ENCODE measurements around the gene C7orf33. TPM values are rescaled to one million over a fixed set of nuclear protein-coding genes. Genes with fewer than 3 reads are reported as not detected.

The C7orf33 gene
- total RNA-seq, 1 donor from 2014 or later, result not detected

DNA sequence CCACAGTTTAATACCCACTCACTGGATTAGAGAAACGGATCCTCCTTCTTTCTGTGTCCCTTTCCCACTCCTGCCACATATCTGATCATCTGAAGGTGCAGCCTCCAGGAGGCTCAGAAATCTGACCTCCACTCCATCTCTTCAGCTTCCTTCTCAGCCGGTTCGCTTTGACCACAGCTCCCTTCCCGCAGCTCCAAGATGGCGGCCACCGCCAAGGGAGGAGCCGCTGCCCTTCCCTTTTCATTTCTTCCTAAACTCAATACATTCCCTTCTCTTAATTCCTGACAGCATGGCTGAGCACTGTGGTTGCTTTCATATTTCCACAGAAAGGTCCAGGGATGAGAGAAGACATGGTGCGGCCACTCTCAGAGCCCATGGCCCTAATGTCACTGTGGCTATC lies 43.7 kb upstream of the C7orf33 start:
- Mint-ChIP-seq H3K9me3 (ENCODE audit: unreplicated experiment) (no peaks in the 10 kb centered on the region), H3K27ac (ENCODE audit: unreplicated experiment) (no peak overlapping the region), H3K4me3 (ENCODE audit: unreplicated experiment) (no peak overlapping the region), H3K27me3 (ENCODE audit: unreplicated experiment) (peaks cover 11% of the 10 kb centered on the region), H3K36me3 (ENCODE audit: unreplicated experiment) (no peaks in the 10 kb centered on the region), H3K4me1 (ENCODE audit: unreplicated experiment) (no peaks in the 10 kb centered on the region)
- no peak for DNase-seq (ENCODE audit: extremely low spot score, unreplicated experiment)
- TF ChIP-seq CTCF (IDR thresholded peaks at IDR 0.05), result no peak

- Mint-ChIP-seq H3K4me3 (ENCODE audit: unreplicated experiment) (no peak overlapping the region), H3K27ac (ENCODE audit: unreplicated experiment) (no peak overlapping the region), H3K4me1 (ENCODE audit: unreplicated experiment) (no peaks in the 10 kb centered on the region), H3K9me3 (ENCODE audit: unreplicated experiment) (no peaks in the 10 kb centered on the region), H3K36me3 (ENCODE audit: unreplicated experiment) (no peaks in the 10 kb centered on the region), H3K27me3 (ENCODE audit: unreplicated experiment) (peaks cover 17% of the 10 kb centered on the region)
- no peak for TF ChIP-seq CTCF (IDR thresholded peaks at IDR 0.05)
- DNase-seq (ENCODE audit: extremely low spot score, unreplicated experiment), result no peak
These were observed 42.6 kb upstream of the C7orf33 start for GRCh38 chr7:148547951-148548350.

DNA sequence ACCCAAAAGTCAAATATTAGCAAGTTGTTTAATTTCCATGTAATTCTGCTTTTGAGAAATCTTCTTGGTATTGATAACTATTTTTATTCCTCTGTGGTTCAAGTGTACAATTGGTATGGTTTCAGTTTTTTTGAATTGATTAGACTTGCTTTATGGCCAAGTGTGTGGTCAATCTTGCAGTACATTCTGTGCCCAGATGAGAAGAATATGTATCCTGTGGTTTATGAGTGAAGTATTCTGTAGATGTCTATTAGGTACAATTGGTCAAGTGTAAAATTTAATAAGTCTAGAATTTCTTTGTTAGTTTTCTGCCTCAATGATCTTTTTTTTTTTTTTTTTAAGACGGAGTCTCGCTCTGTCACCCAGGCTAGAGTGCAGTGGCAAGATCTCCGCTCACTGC lies 36.6 kb upstream of the C7orf33 start:
- DNase-seq (ENCODE audit: extremely low spot score, unreplicated experiment), result no peak
- Mint-ChIP-seq H3K4me3 (ENCODE audit: unreplicated experiment) (no peak overlapping the region), H3K27me3 (ENCODE audit: unreplicated experiment) (peaks cover 46% of the 10 kb centered on the region), H3K27ac (ENCODE audit: unreplicated experiment) (no peak overlapping the region), H3K4me1 (ENCODE audit: unreplicated experiment) (no peaks in the 10 kb centered on the region), H3K9me3 (ENCODE audit: unreplicated experiment) (peaks cover 7% of the 10 kb centered on the region), H3K36me3 (ENCODE audit: unreplicated experiment) (no peaks in the 10 kb centered on the region)
- no peak for TF ChIP-seq CTCF (IDR thresholded peaks at IDR 0.05)

DNA sequence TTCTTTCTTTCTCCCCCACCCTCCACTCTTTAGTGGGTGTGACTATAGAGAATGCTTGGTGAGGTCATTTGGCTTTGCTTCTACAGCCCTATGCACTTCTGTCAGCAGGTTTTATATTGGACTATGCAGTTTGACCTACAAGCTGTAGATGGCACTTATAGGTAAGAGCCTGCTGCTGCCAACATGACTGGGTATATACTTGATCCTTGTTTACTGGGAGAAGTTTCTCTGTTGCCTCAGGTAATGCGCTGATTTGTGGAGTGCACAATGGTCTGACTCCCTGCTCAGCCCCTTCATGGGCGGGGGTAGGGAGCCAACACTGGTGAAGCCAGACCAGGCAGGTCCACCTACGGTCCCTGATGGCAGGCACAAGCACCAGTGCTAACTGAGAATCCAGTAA lies 33.7 kb upstream of the C7orf33 start:
- DNase-seq (ENCODE audit: extremely low spot score, unreplicated experiment), result no peak
- no peaks in the 10 kb centered on the region for H3K36me3 Mint-ChIP-seq (ENCODE audit: unreplicated experiment)
- peaks cover 55% of the 10 kb centered on the region for H3K27me3 Mint-ChIP-seq (ENCODE audit: unreplicated experiment)
- TF ChIP-seq CTCF (IDR thresholded peaks at IDR 0.05), result no peak
- no peaks in the 10 kb centered on the region for H3K4me1 Mint-ChIP-seq (ENCODE audit: unreplicated experiment)
- no peak overlapping the region for H3K4me3 Mint-ChIP-seq (ENCODE audit: unreplicated experiment)
- H3K27ac Mint-ChIP-seq (ENCODE audit: unreplicated experiment), result no peak overlapping the region
- H3K9me3 Mint-ChIP-seq (ENCODE audit: unreplicated experiment), result peaks cover 13% of the 10 kb centered on the region

GRCh38 chr7:148558914-148559313 lies 31.7 kb upstream of the C7orf33 start:
- TF ChIP-seq CTCF (IDR thresholded peaks at IDR 0.05), result no peak
- Mint-ChIP-seq H3K4me1 (ENCODE audit: unreplicated experiment) (no peaks in the 10 kb centered on the region), H3K4me3 (ENCODE audit: unreplicated experiment) (no peak overlapping the region), H3K36me3 (ENCODE audit: unreplicated experiment) (no peaks in the 10 kb centered on the region), H3K27me3 (ENCODE audit: unreplicated experiment) (peaks cover 44% of the 10 kb centered on the region), H3K9me3 (ENCODE audit: unreplicated experiment) (peaks cover 13% of the 10 kb centered on the region), H3K27ac (ENCODE audit: unreplicated experiment) (no peak overlapping the region)
- DNase-seq (ENCODE audit: extremely low spot score, unreplicated experiment), result no peak
